K562 (cell line): ENCODE data around the gene RPS27. TPM values are rescaled to one million over a fixed set of nuclear protein-coding genes. Genes with fewer than 3 reads are reported as not detected.
A peak's percentile ranks its signal among the peaks of the same experiment; 100 is the strongest.

ENCODE experiments used
- CCNT2 ChIP-seq: IDR thresholded peaks from 2 replicates; pipeline ENCODE4 v1.6.1; 2011; ENCODE audit warnings: borderline replicate concordance, low read depth, mild to moderate bottlenecking, moderate library complexity, mixed read lengths, low read length; ENCODE audit not compliant: insufficient read length; ENCODE audit errors: extremely low read depth
- CHCHD3 ChIP-seq: fragments of 250-450 bp; sonication (Bioruptor Pico); IDR thresholded peaks from 2 replicates; pipeline ENCODE4 v2.1.2; 2022; ENCODE audit warnings: mild to moderate bottlenecking
- HDAC3 ChIP-seq: fragments of 450-650 bp; IDR thresholded peaks from 2 replicates; pipeline ENCODE4 v1.6.1; 2018; ENCODE audit warnings: borderline replicate concordance, mild to moderate bottlenecking, moderate library complexity; ENCODE audit not compliant: partially characterized antibody
- HMG20B ChIP-seq: fragments of 250-450 bp; sonication (Bioruptor Pico); IDR thresholded peaks from 2 replicates; pipeline ENCODE4 v1.5.0; 2021; ENCODE audit warnings: mild to moderate bottlenecking
- MTA3 ChIP-seq: fragments of 450-650 bp; formaldehyde crosslinking; IDR thresholded peaks from 2 replicates; pipeline ENCODE4 v1.6.1; 2017; ENCODE audit warnings: mild to moderate bottlenecking, borderline replicate concordance
- NFYB ChIP-seq: IDR thresholded peaks from 2 replicates; pipeline ENCODE4 v1.6.1; 2011; ENCODE audit warnings: mild to moderate bottlenecking, moderate library complexity; ENCODE audit not compliant: insufficient read length; ENCODE audit errors: extremely low read depth
- POLR3A ChIP-seq: IDR thresholded peaks from 2 replicates; pipeline ENCODE4 v1.6.1; 2011; ENCODE audit warnings: borderline replicate concordance, mild to moderate bottlenecking, moderate library complexity; ENCODE audit not compliant: insufficient read length, insufficient read depth; ENCODE audit errors: extremely low read depth
- PTBP1 ChIP-seq: fragments of 200-400 bp; formaldehyde crosslinking; IDR thresholded peaks from 2 replicates; pipeline ENCODE4 v1.6.1; 2017; ENCODE audit warnings: low read depth, low read length
- RBBP5 ChIP-seq: fragments of 200-600 bp; sonication (generic); IDR thresholded peaks from 2 replicates; pipeline ENCODE4 v1.6.1; 2012; ENCODE audit warnings: borderline replicate concordance, mild to moderate bottlenecking, low read length, control low read depth, inconsistent platforms; ENCODE audit not compliant: insufficient read depth, poor library complexity, severe bottlenecking
- ZFP36 ChIP-seq: fragments of 150-350 bp; IDR thresholded peaks from 2 replicates; pipeline ENCODE4 v1.6.1; 2018; ENCODE audit warnings: low read length, low read depth; ENCODE audit not compliant: partially characterized antibody
- ZNF121 ChIP-seq: sonication (generic); formaldehyde crosslinking; conservative IDR thresholded peaks from 2 replicates; pipeline ENCODE4 v1.8.0; 2022; ENCODE audit warnings: missing genetic modification reagents
- ZNF140 ChIP-seq: fragments of 250-450 bp; sonication (Bioruptor Pico); IDR thresholded peaks from 2 replicates; pipeline ENCODE4 v1.8.0; 2021; ENCODE audit warnings: moderate library complexity, mild to moderate bottlenecking, inconsistent platforms
- ZNF282 ChIP-seq: sonication (generic); formaldehyde crosslinking; IDR thresholded peaks from 2 replicates; pipeline ENCODE4 v1.8.1; 2023; ENCODE audit warnings: missing genetic modification reagents
- ZNF778 ChIP-seq: fragments of 450-650 bp; formaldehyde crosslinking; IDR thresholded peaks from 2 replicates; pipeline ENCODE4 v1.4.0; 2020; ENCODE audit warnings: mild to moderate bottlenecking, moderate library complexity
- polyA plus RNA-seq, 8 experiments: library from polyadenylated mRNA; depleted of rRNA in 4 of 8; stranded (reverse) in 5 of 8; unstranded in 3 of 8; fragments of >200 nt; fragmentation: Nextera tagmentation in 2 of 8; fragmentation: Illumina TruSeq in 1 of 8; extraction: Ambion mirVana in 2 of 8; extraction: Trizol in 1 of 8; gene quantifications; 2 replicates each; pipeline versions ENCODE4 v1.2.1 to v1.2.3, GENCODE V29; 2011 to 2014; ENCODE audit warnings: inconsistent platforms in 1 of 8, missing spikeins in 1 of 8
- total RNA-seq, 7 experiments: library from RNA; depleted of rRNA in 6 of 7; stranded (reverse); fragments of >200 nt in 6 of 7; fragmentation: Illumina TruSeq in 2 of 7; extraction: Trizol in 2 of 7; gene quantifications; 2 replicates each; pipeline versions ENCODE4 v1.2.1 to v1.2.3, GENCODE V29; 2011 to 2021; ENCODE audit warnings: low replicate concordance in 1 of 7
- TF ChIP-seq, protein P1 (sequence below): fragments of 450-650 bp; formaldehyde crosslinking; IDR thresholded peaks from 2 replicates; pipeline ENCODE4 v1.4.0; 2022; ENCODE audit warnings: missing genetic modification characterization
- TF ChIP-seq, protein P2 (sequence below): fragments of 250-450 bp; sonication (Bioruptor Pico); IDR thresholded peaks from 2 replicates; pipeline ENCODE4 v1.8.0; 2022; ENCODE audit warnings: moderate library complexity, mild to moderate bottlenecking, inconsistent platforms
- TF ChIP-seq, protein P3 (sequence below): fragments of 250-450 bp; sonication (Bioruptor Pico); IDR thresholded peaks from 2 replicates; pipeline ENCODE4 v1.4.0; 2020; ENCODE audit warnings: mild to moderate bottlenecking, moderate library complexity
- TF ChIP-seq, protein P4 (sequence below): fragments of 450-650 bp; conservative IDR thresholded peaks from 2 replicates; pipeline ENCODE4 v1.6.1; 2016; ENCODE audit warnings: missing genetic modification characterization, low read depth, mild to moderate bottlenecking, control low read depth, missing compliant biosample characterization

RPS27 gene
- total and polyA plus RNA-seq, 9 of the 15 experiments (the other 6 are each of a cell fraction or from before 2014, with no cell fraction given): 2,091 to 9,377 (median 6,706) TPM

DNA sequence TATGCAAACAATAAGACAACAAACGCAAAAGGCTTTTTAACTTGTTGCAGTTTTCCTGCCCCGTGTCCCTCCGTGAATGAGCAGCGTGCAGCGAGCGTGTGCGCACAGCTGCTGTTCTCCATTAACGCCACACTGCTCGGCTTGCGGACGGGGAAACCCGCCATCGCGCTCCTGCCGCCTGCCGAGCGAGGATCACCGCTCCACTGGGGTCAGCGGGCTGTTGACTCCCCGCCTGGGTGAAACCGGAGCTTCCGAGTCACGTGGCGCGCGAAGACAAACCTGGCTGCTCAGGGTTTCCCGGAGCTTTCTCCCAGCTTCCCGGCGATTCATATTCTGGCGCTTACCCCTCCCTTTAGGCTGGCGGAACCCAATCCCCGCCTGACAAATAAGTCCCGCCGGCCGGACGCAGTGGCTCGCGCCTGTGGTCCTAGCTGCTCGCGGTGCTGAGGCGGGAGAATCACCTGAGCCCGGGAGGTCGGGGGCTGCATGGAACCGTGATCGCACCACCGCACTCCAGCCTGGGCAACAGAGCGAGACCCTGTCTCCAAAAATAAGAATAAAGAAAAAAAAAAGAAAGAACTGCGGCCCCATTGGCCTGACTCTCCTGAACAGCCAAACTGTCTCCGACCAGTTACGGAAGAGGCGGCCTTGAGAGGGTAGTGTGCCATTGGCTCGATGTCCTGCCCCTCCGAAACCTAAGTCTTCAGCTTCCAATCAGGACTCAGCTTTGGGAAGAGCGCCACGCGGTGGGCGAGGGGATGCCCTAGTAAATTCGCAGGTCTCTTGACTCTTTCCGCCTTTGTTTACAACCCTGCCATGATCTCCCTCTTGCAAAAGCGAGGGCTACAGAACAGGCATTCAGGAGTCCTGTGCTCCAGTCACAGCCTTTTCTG is 23.2 kb upstream of the RPS27 start, which contains the start of gene CREB3L4 (continued):
- peak; percentile 82 for TF ChIP-seq CCNT2
- no peak for TF ChIP-seq ZNF282 (CRISPR knock-in tag)
- TF ChIP-seq POLR3A: no peak
- TF ChIP-seq ZFP36: no peak
- TF ChIP-seq PTBP1: 0 out of 2 replicates have a peak, but pooled peaks have one; percentile 14
- no peak for TF ChIP-seq ZNF778 (CRISPR knock-in tag)
- peak; percentile 67 for TF ChIP-seq RBBP5
- TF ChIP-seq NFYB: peak; percentile 99
- no peak for TF ChIP-seq ZNF140 (CRISPR knock-in tag)
- TF ChIP-seq, protein P1, sequence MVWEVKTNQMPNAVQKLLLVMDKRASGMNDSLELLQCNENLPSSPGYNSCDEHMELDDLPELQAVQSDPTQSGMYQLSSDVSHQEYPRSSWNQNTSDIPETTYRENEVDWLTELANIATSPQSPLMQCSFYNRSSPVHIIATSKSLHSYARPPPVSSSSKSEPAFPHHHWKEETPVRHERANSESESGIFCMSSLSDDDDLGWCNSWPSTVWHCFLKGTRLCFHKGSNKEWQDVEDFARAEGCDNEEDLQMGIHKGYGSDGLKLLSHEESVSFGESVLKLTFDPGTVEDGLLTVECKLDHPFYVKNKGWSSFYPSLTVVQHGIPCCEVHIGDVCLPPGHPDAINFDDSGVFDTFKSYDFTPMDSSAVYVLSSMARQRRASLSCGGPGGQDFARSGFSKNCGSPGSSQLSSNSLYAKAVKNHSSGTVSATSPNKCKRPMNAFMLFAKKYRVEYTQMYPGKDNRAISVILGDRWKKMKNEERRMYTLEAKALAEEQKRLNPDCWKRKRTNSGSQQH (CRISPR knock-in tag): 0 out of 2 replicates have a peak, but pooled peaks have one; percentile 60
- TF ChIP-seq HMG20B (CRISPR knock-in tag): no peak
- TF ChIP-seq, protein P2, sequence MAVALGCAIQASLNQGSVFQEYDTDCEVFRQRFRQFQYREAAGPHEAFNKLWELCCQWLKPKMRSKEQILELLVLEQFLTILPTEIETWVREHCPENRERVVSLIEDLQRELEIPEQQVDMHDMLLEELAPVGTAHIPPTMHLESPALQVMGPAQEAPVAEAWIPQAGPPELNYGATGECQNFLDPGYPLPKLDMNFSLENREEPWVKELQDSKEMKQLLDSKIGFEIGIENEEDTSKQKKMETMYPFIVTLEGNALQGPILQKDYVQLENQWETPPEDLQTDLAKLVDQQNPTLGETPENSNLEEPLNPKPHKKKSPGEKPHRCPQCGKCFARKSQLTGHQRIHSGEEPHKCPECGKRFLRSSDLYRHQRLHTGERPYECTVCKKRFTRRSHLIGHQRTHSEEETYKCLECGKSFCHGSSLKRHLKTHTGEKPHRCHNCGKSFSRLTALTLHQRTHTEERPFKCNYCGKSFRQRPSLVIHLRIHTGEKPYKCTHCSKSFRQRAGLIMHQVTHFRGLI (CRISPR knock-in tag): no peak
- TF ChIP-seq CHCHD3 (CRISPR knock-in tag): no peak
- TF ChIP-seq, protein P3, sequence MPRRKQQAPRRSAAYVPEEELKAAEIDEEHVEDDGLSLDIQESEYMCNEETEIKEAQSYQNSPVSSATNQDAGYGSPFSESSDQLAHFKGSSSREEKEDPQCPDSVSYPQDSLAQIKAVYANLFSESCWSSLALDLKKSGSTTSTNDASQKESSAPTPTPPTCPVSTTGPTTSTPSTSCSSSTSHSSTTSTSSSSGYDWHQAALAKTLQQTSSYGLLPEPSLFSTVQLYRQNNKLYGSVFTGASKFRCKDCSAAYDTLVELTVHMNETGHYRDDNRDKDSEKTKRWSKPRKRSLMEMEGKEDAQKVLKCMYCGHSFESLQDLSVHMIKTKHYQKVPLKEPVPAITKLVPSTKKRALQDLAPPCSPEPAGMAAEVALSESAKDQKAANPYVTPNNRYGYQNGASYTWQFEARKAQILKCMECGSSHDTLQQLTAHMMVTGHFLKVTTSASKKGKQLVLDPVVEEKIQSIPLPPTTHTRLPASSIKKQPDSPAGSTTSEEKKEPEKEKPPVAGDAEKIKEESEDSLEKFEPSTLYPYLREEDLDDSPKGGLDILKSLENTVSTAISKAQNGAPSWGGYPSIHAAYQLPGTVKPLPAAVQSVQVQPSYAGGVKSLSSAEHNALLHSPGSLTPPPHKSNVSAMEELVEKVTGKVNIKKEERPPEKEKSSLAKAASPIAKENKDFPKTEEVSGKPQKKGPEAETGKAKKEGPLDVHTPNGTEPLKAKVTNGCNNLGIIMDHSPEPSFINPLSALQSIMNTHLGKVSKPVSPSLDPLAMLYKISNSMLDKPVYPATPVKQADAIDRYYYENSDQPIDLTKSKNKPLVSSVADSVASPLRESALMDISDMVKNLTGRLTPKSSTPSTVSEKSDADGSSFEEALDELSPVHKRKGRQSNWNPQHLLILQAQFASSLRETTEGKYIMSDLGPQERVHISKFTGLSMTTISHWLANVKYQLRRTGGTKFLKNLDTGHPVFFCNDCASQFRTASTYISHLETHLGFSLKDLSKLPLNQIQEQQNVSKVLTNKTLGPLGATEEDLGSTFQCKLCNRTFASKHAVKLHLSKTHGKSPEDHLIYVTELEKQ (CRISPR knock-in tag): no peak
- TF ChIP-seq, protein P4, sequence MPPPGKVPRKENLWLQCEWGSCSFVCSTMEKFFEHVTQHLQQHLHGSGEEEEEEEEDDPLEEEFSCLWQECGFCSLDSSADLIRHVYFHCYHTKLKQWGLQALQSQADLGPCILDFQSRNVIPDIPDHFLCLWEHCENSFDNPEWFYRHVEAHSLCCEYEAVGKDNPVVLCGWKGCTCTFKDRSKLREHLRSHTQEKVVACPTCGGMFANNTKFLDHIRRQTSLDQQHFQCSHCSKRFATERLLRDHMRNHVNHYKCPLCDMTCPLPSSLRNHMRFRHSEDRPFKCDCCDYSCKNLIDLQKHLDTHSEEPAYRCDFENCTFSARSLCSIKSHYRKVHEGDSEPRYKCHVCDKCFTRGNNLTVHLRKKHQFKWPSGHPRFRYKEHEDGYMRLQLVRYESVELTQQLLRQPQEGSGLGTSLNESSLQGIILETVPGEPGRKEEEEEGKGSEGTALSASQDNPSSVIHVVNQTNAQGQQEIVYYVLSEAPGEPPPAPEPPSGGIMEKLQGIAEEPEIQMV: no peak
- peak; percentile 55; the same call in 1 of the 2 replicates for TF ChIP-seq MTA3
- TF ChIP-seq ZNF121 (CRISPR knock-in tag): peak; percentile 100
- TF ChIP-seq HDAC3: no peak
